ENCODE measurements around the gene FBN1. TPM values are rescaled to one million over a fixed set of nuclear protein-coding genes. Genes with fewer than 3 reads are reported as not detected.

Gene FBN1
- total and polyA plus RNA-seq, 2 of the 13 experiments (the other 11 are each of a cell fraction or from before 2014, with no cell fraction given) = 1.5 to 3.0 TPM

- H3K36me3 ChIP-seq (replicated peaks in 1 of 2; ENCODE audit: control insufficient read depth in 1 of 2, insufficient read depth in 2 of 2, low read length in 2 of 2) = no peaks in the 10 kb centered on the region
- in situ Hi-C loops (cut with HindIII; ENCODE audit: extremely low pct_ligation_motif_present, low pct_unique_long_range_greater_than_20kb) (no loop called here), intact Hi-C loops (cut with micrococcal nuclease; ENCODE audit: unreplicated experiment) (no loop called here)
- DNase-seq (ENCODE audit: low spot score) (no peak), ATAC-seq (no peak), FAIRE-seq (no peak)
- TF ChIP-seq ZNF367 (CRISPR knock-in tag; IDR thresholded peaks at IDR 0.05; ENCODE audit: borderline replicate concordance) (no peak), FOXO1 (CRISPR knock-in tag; IDR thresholded peaks at IDR 0.05) (no peak), FOXA1 (IDR thresholded peaks at IDR 0.05) (no peak), FOXA1 (CRISPR knock-in tag; IDR thresholded peaks at IDR 0.05) (no peak), ONECUT2 (CRISPR knock-in tag; IDR thresholded peaks at IDR 0.05) (no peak), ZNF30 (CRISPR knock-in tag; IDR thresholded peaks at IDR 0.05) (no peak), PAWR (CRISPR knock-in tag; IDR thresholded peaks at IDR 0.05; ENCODE audit: borderline replicate concordance) (no peak), ZFX (CRISPR knock-in tag; IDR thresholded peaks at IDR 0.05; ENCODE audit: low read depth) (no peak)
- TF ChIP-seq, protein P1, sequence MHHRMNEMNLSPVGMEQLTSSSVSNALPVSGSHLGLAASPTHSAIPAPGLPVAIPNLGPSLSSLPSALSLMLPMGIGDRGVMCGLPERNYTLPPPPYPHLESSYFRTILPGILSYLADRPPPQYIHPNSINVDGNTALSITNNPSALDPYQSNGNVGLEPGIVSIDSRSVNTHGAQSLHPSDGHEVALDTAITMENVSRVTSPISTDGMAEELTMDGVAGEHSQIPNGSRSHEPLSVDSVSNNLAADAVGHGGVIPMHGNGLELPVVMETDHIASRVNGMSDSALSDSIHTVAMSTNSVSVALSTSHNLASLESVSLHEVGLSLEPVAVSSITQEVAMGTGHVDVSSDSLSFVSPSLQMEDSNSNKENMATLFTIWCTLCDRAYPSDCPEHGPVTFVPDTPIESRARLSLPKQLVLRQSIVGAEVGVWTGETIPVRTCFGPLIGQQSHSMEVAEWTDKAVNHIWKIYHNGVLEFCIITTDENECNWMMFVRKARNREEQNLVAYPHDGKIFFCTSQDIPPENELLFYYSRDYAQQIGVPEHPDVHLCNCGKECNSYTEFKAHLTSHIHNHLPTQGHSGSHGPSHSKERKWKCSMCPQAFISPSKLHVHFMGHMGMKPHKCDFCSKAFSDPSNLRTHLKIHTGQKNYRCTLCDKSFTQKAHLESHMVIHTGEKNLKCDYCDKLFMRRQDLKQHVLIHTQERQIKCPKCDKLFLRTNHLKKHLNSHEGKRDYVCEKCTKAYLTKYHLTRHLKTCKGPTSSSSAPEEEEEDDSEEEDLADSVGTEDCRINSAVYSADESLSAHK (CRISPR knock-in tag; IDR thresholded peaks at IDR 0.05; ENCODE audit: borderline replicate concordance) = no peak
- TF ChIP-seq, protein P2, sequence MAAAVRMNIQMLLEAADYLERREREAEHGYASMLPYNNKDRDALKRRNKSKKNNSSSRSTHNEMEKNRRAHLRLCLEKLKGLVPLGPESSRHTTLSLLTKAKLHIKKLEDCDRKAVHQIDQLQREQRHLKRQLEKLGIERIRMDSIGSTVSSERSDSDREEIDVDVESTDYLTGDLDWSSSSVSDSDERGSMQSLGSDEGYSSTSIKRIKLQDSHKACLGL (CRISPR knock-in tag; IDR thresholded peaks at IDR 0.05) = no peak
- TF ChIP-seq, protein P3, sequence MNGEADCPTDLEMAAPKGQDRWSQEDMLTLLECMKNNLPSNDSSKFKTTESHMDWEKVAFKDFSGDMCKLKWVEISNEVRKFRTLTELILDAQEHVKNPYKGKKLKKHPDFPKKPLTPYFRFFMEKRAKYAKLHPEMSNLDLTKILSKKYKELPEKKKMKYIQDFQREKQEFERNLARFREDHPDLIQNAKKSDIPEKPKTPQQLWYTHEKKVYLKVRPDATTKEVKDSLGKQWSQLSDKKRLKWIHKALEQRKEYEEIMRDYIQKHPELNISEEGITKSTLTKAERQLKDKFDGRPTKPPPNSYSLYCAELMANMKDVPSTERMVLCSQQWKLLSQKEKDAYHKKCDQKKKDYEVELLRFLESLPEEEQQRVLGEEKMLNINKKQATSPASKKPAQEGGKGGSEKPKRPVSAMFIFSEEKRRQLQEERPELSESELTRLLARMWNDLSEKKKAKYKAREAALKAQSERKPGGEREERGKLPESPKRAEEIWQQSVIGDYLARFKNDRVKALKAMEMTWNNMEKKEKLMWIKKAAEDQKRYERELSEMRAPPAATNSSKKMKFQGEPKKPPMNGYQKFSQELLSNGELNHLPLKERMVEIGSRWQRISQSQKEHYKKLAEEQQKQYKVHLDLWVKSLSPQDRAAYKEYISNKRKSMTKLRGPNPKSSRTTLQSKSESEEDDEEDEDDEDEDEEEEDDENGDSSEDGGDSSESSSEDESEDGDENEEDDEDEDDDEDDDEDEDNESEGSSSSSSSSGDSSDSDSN (CRISPR knock-in tag; IDR thresholded peaks at IDR 0.05) = no peak
- ChIA-PET CTCF (ENCODE audit: low intra/inter-chr PET ratio, low total read pairs) (no interaction called here), POLR2A (no interaction called here)
- H3K9ac ChIP-seq (ENCODE audit: insufficient read depth, low read depth, low read length) = no peak overlapping the region
- BruUV-seq (replicated peaks) = no TSS peak
- no peaks in the 10 kb centered on the region for H3K79me2 ChIP-seq (ENCODE audit: insufficient read depth, low read length)
- H3K27ac ChIP-seq (ENCODE audit: extremely low read length, insufficient read depth, low read length) = no peak overlapping the region
- no peak overlapping the region for H3K4me2 ChIP-seq (ENCODE audit: low read depth, low read length)
- H4K20me1 ChIP-seq (ENCODE audit: insufficient read depth, low read length) = no peaks in the 10 kb centered on the region
- H2AFZ ChIP-seq (ENCODE audit: low read length) = no peak overlapping the region
- no peak overlapping the region for H3K4me3 ChIP-seq (replicated peaks in 1 of 3; ENCODE audit: insufficient read depth in 1 of 3, low read depth in 2 of 3, low read length in 3 of 3)
- H3K27me3 ChIP-seq (ENCODE audit: control insufficient read depth in 1 of 2, insufficient read depth in 2 of 2, low read length in 2 of 2) = no peaks in the 10 kb centered on the region
- H3K9me3 ChIP-seq (ENCODE audit: low read length) = no peaks in the 10 kb centered on the region
- H3K4me1 ChIP-seq (ENCODE audit: insufficient read depth, low read length) = peaks cover 7% of the 10 kb centered on the region; the same call in 1 of the 2 replicates
- WGBS (ENCODE audit: low lambda C conversion rate) = 70% methylated on average over 6 of the region's 6 CpGs
Observed at GRCh38 chr15:48603123-48603500, 42.4 kb downstream of the FBN1 start.
